Measurements from ENCODE around the gene SUCLA2.
"Not testable (repeated sequence)": the region's sequence is repeated elsewhere in the genome, so short reads cannot be mapped to it uniquely, and the experiment has no call there.

The SUCLA2 gene

DNA sequence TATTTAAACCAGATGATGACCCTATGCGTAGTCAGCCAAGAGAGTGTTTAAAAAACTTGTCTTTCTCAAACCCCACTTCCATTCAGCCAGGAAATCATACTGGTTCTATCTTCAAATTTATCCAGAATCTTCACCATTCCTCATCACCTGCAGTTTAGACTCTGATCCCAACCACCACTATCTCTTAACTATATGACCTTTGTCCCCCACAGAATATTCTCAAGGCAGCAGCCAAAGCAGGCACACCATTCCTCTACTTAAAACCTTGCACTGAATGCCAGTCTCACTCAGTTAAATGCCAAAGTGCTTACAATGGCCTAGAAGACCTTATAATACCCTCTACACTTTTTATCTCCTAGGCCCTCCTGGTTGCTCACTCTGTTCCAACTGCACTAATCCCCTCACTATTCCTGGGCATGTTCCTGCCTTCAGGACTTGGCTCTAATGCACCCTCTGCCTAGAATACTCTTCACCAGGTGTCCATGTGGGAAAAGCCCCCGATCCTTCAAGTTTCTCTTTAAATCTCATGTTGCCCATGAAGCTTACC is 10.1 kb downstream of the SUCLA2 start:
- no peak for DNase-seq

DNA sequence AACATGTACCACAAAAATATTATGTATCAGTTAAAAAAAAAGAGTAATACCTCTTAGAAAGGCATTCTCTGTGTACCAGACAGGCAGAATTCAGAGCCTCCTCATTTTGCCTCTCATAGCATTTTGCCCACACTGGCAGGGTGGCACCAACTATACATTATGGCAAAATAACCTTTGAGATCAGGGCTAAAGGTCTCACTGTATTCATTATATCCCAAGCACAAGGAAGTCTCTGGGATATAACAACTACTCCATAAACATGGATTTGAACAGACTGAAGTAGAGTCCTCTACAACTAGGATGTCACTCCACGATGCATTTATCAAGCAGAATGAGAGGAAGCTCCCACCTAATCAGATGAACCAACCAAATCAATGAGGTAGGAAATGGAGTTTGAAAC is 10.6 kb downstream of the SUCLA2 start:
- no peak for DNase-seq

DNA sequence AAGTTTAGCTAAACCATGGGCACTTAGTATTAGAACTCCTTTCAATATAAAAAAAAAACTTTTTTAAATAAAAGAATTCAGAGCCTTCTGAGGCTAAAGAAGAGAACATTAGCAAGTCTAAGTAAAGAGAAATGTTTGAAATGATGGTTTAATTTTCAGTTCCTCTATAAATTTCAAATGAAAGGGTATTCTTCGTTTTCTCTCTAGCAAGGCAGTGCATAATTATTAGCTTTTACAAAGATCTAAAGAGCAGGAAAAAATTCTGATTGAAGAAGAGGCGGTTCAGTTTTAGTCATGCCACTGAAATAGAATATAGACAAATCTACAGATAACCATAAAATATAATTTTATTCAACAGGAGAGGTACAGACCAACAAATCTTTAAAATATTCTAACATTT is 18.0 kb downstream of the SUCLA2 start:
- no peak for DNase-seq

DNA sequence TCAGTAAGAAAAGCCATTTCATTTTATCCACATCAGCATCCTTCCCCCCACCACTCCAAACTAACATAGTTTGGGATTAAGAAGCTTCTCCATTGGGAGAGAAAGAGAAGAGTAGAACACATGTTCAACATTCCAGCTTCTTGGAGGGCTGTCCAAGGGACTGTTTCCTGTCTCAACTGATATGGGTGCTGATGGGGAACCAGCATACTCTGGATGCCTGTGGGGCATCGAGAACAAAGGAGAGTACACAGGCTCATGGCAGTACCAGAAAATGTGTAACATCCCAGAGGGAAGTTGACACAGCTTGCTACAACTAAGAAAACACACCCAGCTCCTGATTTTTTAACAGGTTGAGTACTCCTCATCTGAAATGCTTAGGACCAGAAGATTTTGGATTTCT is 24.7 kb downstream of the SUCLA2 start:
- no peak for DNase-seq

GRCh38 chr13:47964863-47965262 is 36.2 kb downstream of the SUCLA2 start:
- DNase-seq, result no peak

GRCh38 chr13:47962237-47962636 is 38.8 kb downstream of the SUCLA2 start:
- no peak for DNase-seq

DNA sequence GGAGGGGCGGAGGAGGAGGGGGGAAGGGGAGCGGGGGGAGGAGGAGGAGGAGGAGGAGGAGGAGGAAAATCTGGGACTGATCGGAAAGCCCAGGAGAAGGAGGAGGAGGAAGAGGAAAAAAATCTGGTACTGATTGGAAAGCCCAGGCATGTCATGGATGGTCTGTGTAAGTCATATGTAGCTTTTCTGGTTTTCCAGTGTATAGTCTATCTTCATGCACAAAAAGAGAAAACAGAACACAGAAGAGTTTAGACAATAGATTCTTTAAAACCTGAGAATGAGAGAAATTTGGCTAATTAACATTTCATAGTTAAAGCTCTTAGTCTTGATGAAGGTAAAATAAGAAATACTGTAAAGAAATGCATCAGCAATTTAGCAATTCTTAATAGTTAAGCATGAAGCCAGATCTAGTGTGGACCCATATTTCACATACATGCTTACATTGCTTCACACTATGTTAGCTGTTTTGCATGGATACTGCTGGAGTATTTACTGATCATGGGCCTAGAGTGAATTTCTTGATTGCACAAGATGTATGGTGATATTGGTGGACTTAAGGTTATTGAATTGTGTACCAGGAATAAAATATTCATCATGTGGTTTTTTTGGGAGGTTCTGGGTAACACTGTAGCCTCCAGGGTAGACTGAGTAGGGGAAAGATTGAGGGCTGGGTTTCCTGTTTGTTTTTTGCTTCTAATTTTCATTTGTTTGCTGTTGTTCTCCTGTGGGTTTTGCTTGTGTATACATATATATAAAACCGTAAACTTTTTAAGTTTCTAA is 41.4 kb downstream of the SUCLA2 start:
- no peak for DNase-seq

DNA sequence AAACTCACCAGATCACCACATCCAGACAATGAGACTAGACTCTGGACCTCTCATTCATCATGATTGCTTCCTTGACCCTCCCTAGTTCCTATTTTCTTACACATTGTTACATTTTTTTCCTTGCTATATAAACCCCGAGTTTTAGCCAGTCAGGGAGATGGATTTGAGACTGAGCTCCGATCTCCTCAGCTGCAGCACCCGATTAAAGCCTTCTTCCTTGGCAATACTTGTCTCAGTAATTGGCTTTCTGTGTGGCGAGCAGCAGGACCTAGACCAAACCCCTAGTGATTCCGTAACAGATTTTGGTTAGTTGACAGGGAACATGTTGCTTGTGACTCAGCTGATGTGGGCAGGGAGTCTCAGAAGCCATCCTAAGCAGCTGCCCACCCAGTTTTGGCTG is 44.0 kb downstream of the SUCLA2 start:
- DNase-seq, result no peak

DNA sequence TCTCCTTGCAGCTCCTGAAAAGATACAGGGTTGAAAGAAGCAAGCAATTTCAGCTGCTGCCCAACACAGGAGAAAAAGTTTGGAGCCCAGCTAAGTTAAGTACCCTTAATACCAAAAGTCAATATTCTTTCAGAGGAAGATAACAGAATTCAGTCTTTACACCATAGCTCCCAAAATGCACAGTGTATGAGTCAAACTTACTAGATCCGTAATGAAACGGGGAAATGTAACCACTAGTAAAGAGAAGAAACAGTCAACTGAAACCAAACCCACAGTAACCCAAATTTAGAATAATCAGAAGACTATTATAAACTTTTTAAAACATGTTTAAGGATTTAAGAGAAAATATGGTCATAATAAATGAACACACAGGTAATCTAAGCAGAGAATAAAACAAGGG is 45.2 kb downstream of the SUCLA2 start:
- no peak for DNase-seq

GRCh38 chr13:47949799-47950198 is 51.3 kb downstream of the SUCLA2 start:
- DNase-seq, result no peak

- no peak for DNase-seq
Measured at GRCh38 chr13:47945738-47946137, 55.3 kb downstream of the SUCLA2 start.

GRCh38 chr13:47945146-47945545 is 55.9 kb downstream of the SUCLA2 start:
- DNase-seq, result not testable (repeated sequence)

DNA sequence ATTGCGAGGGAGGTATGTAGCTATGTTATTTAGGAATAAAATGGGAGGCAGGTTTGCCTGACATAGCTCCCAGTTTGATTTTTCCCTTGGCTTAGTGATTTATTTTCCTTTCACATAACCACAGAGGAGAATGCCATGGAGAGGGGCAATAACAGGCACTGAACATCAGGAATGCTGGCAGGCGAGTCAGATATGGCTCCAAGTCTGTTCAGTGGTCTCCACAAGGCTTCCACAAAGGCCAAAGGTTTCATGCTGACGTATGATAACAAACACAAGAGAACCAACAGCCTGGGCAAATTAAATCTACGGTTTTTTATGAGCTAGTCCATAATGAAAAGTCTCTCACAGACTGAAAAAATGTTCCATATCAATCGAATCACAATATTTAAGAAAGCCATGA is 66.7 kb downstream of the SUCLA2 start:
- DNase-seq, result no peak

- DNase-seq, result no peak
Measured at GRCh38 chr13:47932950-47933923, 67.8 kb downstream of the SUCLA2 start.

DNA sequence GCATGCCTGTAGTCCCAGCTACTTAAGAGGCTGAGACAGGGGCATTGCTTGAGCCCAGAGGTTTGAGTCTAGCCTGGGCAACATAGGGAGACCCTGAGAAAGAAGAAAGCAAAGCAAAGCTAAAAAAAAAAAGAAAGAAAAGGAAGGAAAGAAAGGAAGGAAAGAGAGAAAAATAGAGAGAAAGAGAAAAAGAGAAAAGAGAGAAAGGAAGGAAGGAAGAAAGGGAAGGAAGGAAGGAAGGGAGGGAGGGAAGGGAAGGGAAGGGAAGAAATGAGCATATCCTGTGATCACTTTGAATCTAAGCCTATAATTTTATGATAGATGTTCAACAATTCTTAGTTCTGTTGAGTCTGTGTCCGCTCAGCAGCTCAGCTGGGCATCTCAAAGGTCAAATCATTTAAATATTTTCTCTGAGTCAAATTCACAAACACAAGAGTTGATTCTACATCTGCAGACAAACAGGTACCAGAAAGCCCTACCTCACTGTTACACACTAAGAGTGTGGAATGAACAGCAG is 70.4 kb downstream of the SUCLA2 start:
- no peak for DNase-seq

DNA sequence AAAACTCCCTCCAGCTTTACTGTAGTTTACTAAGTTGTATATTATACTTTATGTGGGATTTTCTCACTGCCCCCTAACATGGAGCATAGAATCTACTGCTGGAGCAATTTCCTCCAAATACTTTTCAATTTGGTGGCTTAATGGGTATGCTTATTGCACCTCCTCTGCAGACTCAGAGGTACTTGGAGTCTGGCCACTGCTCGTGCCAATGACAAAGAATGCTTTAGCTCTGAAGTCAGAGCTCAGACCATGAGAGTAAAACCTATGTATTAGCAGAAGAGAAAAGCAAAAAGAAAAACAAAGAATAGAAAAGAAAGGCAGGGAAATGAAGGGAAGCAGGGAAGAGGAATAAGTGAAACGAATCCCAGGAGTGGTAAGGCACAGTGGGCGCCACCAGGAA is 71.9 kb downstream of the SUCLA2 start:
- no peak for DNase-seq

GRCh38 chr13:47917022-47917574 is 84.0 kb downstream of the SUCLA2 start:
- DNase-seq, result no peak

DNA sequence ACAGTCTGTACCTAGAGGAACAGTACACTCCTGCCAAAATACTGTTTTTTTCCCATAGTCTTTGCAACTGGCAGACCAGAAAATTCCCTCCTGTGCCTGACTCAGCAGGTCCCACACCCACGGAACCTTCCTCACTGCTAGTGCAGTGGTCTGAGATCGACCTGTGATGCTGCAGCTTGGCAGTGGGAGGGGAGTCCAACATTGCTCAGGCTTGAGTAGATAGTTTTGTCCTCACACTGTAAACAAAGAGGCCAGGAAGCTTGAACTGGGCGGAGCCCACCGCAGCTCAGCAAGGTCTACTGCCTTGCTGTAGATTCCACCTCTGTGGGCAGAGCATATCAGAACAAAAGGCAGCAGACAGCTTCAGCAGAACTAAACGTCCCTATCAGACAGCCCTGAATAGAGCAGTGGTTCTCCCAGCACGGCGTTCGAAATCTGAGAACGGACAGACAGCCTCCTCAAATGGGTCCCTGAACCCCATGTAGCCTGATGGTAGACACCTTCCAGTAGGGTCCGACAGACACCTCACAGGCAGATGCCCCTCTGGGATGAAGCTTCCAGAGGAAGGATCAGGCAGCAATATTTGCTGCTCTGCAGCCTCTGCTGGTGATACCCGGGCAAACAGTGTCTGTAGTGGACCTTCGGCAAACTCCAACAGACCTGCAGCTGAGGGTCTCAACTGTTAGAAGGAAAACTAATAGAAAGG is 92.7 kb downstream of the SUCLA2 start:
- DNase-seq, result peak in 1 of 5 donors; percentile 8

- no peak for DNase-seq
Measured at GRCh38 chr13:47904891-47905290, 96.2 kb downstream of the SUCLA2 start.

DNA sequence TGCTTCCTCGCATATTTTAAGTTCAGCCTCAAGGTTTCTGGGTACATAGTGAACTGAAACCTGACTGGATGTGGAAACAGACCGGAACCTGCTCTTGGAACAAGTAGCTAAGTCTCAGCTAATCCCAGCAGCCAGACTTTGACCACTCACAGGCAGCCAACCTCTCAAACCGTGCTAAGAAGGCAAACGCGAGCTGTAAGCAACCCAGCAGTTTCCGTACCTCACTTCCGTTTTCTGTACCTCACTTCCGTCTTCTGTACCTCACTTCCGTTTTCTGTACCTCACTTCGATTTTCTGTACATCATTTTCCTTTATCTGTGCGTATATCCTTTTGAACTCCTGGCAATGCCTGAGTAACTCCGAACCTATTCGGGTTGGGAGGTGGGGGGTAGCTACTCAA is 96.8 kb downstream of the SUCLA2 start:
- DNase-seq, result no peak

DNA sequence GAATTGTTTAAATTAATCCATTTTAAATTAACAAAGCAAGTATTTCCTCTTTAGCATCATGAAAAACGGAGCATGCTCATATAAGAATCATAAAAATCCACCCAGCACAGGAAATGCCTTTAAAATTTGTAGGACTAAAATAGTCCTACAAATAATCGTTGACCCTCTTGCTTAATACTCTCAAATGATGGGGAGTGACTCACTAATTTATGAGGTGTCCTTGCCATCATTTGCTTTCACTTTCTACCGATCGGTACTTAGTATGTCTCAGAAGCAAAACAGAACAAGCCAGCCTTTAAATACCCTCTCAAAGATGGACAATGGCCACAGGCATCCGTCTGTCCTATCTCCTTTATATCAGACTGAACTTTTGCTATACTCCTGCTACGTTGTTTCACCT is 97.2 kb downstream of the SUCLA2 start:
- DNase-seq, result no peak

- DNase-seq, result no peak
Measured at GRCh38 chr13:47901441-47901840, 99.6 kb downstream of the SUCLA2 start.
